Measurements from ENCODE around the gene SELENOM. TPM values are rescaled to one million over a fixed set of nuclear protein-coding genes. Genes with fewer than 3 reads are reported as not detected.
"Not testable (repeated sequence)": the region's sequence is repeated elsewhere in the genome, so short reads cannot be mapped to it uniquely, and the experiment has no call there.

The SELENOM gene
- total and polyA plus RNA-seq, 2 donors (not counting 1 experiment from before 2014, with no cell fraction given): 23.6 to 43.3 TPM

GRCh38 chr22:31073125-31073524, 34.2 kb downstream of the SELENOM start:
- H3K4me1 Mint-ChIP-seq; H3K27me3 Mint-ChIP-seq; H3K27ac Mint-ChIP-seq; H3K4me3 Mint-ChIP-seq; H3K36me3 ChIP-seq (replicated peaks in 1 of 2; ENCODE audit: control extremely low read depth in 1 of 2, control insufficient read depth in 1 of 2, extremely low read depth in 1 of 2, insufficient read depth in 2 of 2, low read length in 1 of 2); H3K4me2 ChIP-seq (replicated peaks; ENCODE audit: low read depth, low read length, poor library complexity, severe bottlenecking); H3K9me3 ChIP-seq (ENCODE audit: control extremely low read depth in 1 of 3, control insufficient read depth in 2 of 3, insufficient read depth in 1 of 3, low read length in 2 of 3); H3K27ac ChIP-seq (ENCODE audit: low read length in 2 of 2); H2AFZ ChIP-seq (ENCODE audit: insufficient read depth, low read depth, low read length, poor library complexity, severe bottlenecking); intact Hi-C loops (cut with micrococcal nuclease); CTCF ChIA-PET; DNase-seq; POLR2A ChIA-PET; H3K79me2 ChIP-seq (ENCODE audit: control insufficient read depth, insufficient read depth, low read length); H4K20me1 ChIP-seq (ENCODE audit: control insufficient read depth, insufficient read depth, low read length, poor library complexity, severe bottlenecking); H3K27me3 ChIP-seq (replicated peaks in 1 of 4; ENCODE audit: control extremely low read depth in 1 of 4, control insufficient read depth in 3 of 4, insufficient read depth in 4 of 4, low read length in 3 of 4); H3K9ac ChIP-seq (ENCODE audit: low read length); ATAC-seq (ENCODE audit: low read depth); H3K9me3 Mint-ChIP-seq (ENCODE audit: insufficient read depth); H3K4me3 ChIP-seq (ENCODE audit: control extremely low read depth in 1 of 5, extremely low read depth in 1 of 5, insufficient read depth in 1 of 5, low read depth in 2 of 5, low read length in 4 of 5); H3K4me1 ChIP-seq (ENCODE audit: control insufficient read depth in 2 of 2, insufficient read depth in 2 of 2, low read length in 2 of 2): not testable (repeated sequence)
- 69% methylated on average over 5 of the region's 9 CpGs for WGBS (ENCODE audit: insufficient coverage)

- H3K4me1 ChIP-seq (ENCODE audit: control insufficient read depth in 2 of 2, insufficient read depth in 2 of 2, low read length in 2 of 2); H2AFZ ChIP-seq (ENCODE audit: insufficient read depth, low read depth, low read length, poor library complexity, severe bottlenecking); H3K4me3 Mint-ChIP-seq; ATAC-seq (ENCODE audit: low read depth); H3K4me2 ChIP-seq (replicated peaks; ENCODE audit: low read depth, low read length, poor library complexity, severe bottlenecking); CTCF ChIA-PET; H3K79me2 ChIP-seq (ENCODE audit: control insufficient read depth, insufficient read depth, low read length); H3K4me1 Mint-ChIP-seq; H3K27ac Mint-ChIP-seq; DNase-seq; H3K27me3 Mint-ChIP-seq; H3K9me3 Mint-ChIP-seq (ENCODE audit: insufficient read depth); H4K20me1 ChIP-seq (ENCODE audit: control insufficient read depth, insufficient read depth, low read length, poor library complexity, severe bottlenecking); H3K27me3 ChIP-seq (replicated peaks in 1 of 4; ENCODE audit: control extremely low read depth in 1 of 4, control insufficient read depth in 3 of 4, insufficient read depth in 4 of 4, low read length in 3 of 4); H3K4me3 ChIP-seq (ENCODE audit: control extremely low read depth in 1 of 5, extremely low read depth in 1 of 5, insufficient read depth in 1 of 5, low read depth in 2 of 5, low read length in 4 of 5); H3K36me3 ChIP-seq (replicated peaks in 1 of 2; ENCODE audit: control extremely low read depth in 1 of 2, control insufficient read depth in 1 of 2, extremely low read depth in 1 of 2, insufficient read depth in 2 of 2, low read length in 1 of 2); intact Hi-C loops (cut with micrococcal nuclease); H3K27ac ChIP-seq (ENCODE audit: low read length in 2 of 2); POLR2A ChIA-PET; H3K9ac ChIP-seq (ENCODE audit: low read length); H3K9me3 ChIP-seq (ENCODE audit: control extremely low read depth in 1 of 3, control insufficient read depth in 2 of 3, insufficient read depth in 1 of 3, low read length in 2 of 3): not testable (repeated sequence)
- WGBS (ENCODE audit: insufficient coverage): 99% methylated on average over 6 of the region's 6 CpGs
Observed at GRCh38 chr22:31069691-31070314, 37.6 kb downstream of the SELENOM start.
